K562 (cell line): ENCODE results near the gene TBX1. TPM values are rescaled to one million over a fixed set of nuclear protein-coding genes. Genes with fewer than 3 reads are reported as not detected.

Experiments
- CHD1 ChIP-seq: fragments of 200-600 bp; sonication (generic); IDR thresholded peaks from one replicate; pipeline ENCODE4 v1.6.1; 2012; ENCODE audit warnings: mild to moderate bottlenecking, moderate library complexity, low read length, inconsistent platforms
- ETS2 ChIP-seq: IDR thresholded peaks from 2 replicates; pipeline ENCODE4 v1.6.1; 2016; ENCODE audit warnings: borderline replicate concordance, missing genetic modification characterization, mild to moderate bottlenecking, moderate library complexity, missing compliant biosample characterization; ENCODE audit not compliant: poor library complexity, severe bottlenecking
- LCOR ChIP-seq: sonication (generic); formaldehyde crosslinking; IDR thresholded peaks from 2 replicates; pipeline ENCODE4 v1.8.0; 2022; ENCODE audit warnings: mild to moderate bottlenecking, missing genetic modification reagents
- MTA3 ChIP-seq: fragments of 450-650 bp; formaldehyde crosslinking; IDR thresholded peaks from 2 replicates; pipeline ENCODE4 v1.6.1; 2017; ENCODE audit warnings: mild to moderate bottlenecking, borderline replicate concordance
- PHF21A ChIP-seq: fragments of 450-650 bp; IDR thresholded peaks from 2 replicates; pipeline ENCODE4 v1.6.1; 2017; ENCODE audit warnings: low read depth, borderline replicate concordance
- RBFOX2 ChIP-seq: fragments of 200-400 bp; formaldehyde crosslinking; IDR thresholded peaks from 2 replicates; pipeline ENCODE4 v1.6.1; 2017; ENCODE audit warnings: low read depth, mild to moderate bottlenecking, low read length, moderate library complexity
- SETDB1 ChIP-seq: IDR thresholded peaks from one replicate; pipeline ENCODE4 v1.6.1; 2012; ENCODE audit warnings: low read length, control low read depth, inconsistent platforms
- ZNF140 ChIP-seq: fragments of 250-450 bp; sonication (Bioruptor Pico); IDR thresholded peaks from 2 replicates; pipeline ENCODE4 v1.8.0; 2021; ENCODE audit warnings: moderate library complexity, mild to moderate bottlenecking, inconsistent platforms
- ZNF668 ChIP-seq: fragments of 250-450 bp; sonication (Bioruptor Pico); IDR thresholded peaks from 2 replicates; pipeline ENCODE4 v1.8.0; 2022; ENCODE audit warnings: mild to moderate bottlenecking, inconsistent platforms
- ZNF785 ChIP-seq: fragments of 250-450 bp; sonication (Bioruptor Pico); IDR thresholded peaks from 2 replicates; pipeline ENCODE4 v1.4.0; 2020; ENCODE audit warnings: mild to moderate bottlenecking
- polyA plus RNA-seq, 8 experiments: library from polyadenylated mRNA; depleted of rRNA in 4 of 8; stranded (reverse) in 5 of 8; unstranded in 3 of 8; fragments of >200 nt; fragmentation: Nextera tagmentation in 2 of 8; fragmentation: Illumina TruSeq in 1 of 8; extraction: Ambion mirVana in 2 of 8; extraction: Trizol in 1 of 8; gene quantifications; 2 replicates each; pipeline versions ENCODE4 v1.2.1 to v1.2.3, GENCODE V29; 2011 to 2014; ENCODE audit warnings: inconsistent platforms in 1 of 8, missing spikeins in 1 of 8
- total RNA-seq, 7 experiments: library from RNA; depleted of rRNA in 6 of 7; stranded (reverse); fragments of >200 nt in 6 of 7; fragmentation: Illumina TruSeq in 2 of 7; extraction: Trizol in 2 of 7; gene quantifications; 2 replicates each; pipeline versions ENCODE4 v1.2.1 to v1.2.3, GENCODE V29; 2011 to 2021; ENCODE audit warnings: low replicate concordance in 1 of 7
- TF ChIP-seq, protein P1 (sequence below): fragments of 200-600 bp; sonication (generic); IDR thresholded peaks from one replicate; pipeline ENCODE4 v1.6.1; 2012; ENCODE audit warnings: mild to moderate bottlenecking, low read depth, low read length, inconsistent platforms
- TF ChIP-seq, protein P2 (sequence below): fragments of 450-650 bp; IDR thresholded peaks from 2 replicates; pipeline ENCODE4 v1.6.1; 2016; ENCODE audit warnings: antibody characterized with exemption
- TF ChIP-seq, protein P3 (sequence below), 2 experiments: fragments of 450-650 bp in 1 of 2; sonication (generic) in 1 of 2; formaldehyde crosslinking in 1 of 2; IDR thresholded peaks in 1 of 2; conservative IDR thresholded peaks in 1 of 2; 2 replicates each; pipeline versions ENCODE4 v1.6.1 to v1.8.1; 2016 to 2023; ENCODE audit warnings: mild to moderate bottlenecking in 2 of 2, moderate library complexity in 2 of 2, inconsistent platforms in 1 of 2, missing genetic modification reagents in 1 of 2

The TBX1 gene
- total and polyA plus RNA-seq, 9 of the 15 experiments (the other 6 are each of a cell fraction or from before 2014, with no cell fraction given) = 0.07 to 35.0 (median 3.9) TPM

DNA sequence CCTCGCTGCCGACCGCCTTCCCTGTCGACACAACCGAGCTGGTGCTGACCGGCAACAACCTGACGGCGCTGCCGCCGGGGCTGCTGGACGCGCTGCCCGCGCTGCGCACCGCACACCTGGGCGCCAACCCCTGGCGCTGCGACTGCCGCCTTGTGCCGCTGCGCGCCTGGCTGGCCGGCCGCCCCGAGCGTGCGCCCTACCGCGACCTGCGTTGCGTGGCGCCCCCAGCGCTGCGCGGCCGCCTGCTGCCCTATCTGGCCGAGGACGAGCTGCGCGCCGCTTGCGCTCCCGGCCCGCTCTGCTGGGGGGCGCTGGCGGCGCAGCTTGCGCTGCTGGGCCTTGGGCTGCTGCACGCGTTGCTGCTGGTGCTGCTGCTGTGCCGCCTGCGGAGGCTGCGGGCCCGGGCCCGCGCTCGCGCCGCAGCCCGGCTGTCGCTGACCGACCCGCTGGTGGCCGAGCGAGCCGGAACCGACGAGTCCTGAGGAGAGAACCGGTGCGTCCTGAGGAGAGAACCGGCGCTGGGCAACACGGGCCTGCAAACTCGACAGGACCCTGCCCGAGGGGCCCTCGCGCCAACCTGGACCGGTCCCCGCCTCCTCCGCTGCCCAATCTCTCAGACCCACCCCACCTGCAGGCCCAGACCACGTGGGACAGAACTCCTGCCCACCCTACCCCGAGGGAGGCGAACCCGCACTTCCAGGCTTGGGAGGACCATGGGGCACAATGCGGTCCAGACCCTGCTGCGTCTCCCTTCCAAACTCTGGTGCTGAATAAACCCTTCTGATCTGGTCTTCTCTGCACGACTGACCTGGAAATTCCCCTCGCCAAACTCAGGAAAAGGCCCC lies 36.4 kb upstream of the TBX1 start (continued):
- TF ChIP-seq, protein P1, sequence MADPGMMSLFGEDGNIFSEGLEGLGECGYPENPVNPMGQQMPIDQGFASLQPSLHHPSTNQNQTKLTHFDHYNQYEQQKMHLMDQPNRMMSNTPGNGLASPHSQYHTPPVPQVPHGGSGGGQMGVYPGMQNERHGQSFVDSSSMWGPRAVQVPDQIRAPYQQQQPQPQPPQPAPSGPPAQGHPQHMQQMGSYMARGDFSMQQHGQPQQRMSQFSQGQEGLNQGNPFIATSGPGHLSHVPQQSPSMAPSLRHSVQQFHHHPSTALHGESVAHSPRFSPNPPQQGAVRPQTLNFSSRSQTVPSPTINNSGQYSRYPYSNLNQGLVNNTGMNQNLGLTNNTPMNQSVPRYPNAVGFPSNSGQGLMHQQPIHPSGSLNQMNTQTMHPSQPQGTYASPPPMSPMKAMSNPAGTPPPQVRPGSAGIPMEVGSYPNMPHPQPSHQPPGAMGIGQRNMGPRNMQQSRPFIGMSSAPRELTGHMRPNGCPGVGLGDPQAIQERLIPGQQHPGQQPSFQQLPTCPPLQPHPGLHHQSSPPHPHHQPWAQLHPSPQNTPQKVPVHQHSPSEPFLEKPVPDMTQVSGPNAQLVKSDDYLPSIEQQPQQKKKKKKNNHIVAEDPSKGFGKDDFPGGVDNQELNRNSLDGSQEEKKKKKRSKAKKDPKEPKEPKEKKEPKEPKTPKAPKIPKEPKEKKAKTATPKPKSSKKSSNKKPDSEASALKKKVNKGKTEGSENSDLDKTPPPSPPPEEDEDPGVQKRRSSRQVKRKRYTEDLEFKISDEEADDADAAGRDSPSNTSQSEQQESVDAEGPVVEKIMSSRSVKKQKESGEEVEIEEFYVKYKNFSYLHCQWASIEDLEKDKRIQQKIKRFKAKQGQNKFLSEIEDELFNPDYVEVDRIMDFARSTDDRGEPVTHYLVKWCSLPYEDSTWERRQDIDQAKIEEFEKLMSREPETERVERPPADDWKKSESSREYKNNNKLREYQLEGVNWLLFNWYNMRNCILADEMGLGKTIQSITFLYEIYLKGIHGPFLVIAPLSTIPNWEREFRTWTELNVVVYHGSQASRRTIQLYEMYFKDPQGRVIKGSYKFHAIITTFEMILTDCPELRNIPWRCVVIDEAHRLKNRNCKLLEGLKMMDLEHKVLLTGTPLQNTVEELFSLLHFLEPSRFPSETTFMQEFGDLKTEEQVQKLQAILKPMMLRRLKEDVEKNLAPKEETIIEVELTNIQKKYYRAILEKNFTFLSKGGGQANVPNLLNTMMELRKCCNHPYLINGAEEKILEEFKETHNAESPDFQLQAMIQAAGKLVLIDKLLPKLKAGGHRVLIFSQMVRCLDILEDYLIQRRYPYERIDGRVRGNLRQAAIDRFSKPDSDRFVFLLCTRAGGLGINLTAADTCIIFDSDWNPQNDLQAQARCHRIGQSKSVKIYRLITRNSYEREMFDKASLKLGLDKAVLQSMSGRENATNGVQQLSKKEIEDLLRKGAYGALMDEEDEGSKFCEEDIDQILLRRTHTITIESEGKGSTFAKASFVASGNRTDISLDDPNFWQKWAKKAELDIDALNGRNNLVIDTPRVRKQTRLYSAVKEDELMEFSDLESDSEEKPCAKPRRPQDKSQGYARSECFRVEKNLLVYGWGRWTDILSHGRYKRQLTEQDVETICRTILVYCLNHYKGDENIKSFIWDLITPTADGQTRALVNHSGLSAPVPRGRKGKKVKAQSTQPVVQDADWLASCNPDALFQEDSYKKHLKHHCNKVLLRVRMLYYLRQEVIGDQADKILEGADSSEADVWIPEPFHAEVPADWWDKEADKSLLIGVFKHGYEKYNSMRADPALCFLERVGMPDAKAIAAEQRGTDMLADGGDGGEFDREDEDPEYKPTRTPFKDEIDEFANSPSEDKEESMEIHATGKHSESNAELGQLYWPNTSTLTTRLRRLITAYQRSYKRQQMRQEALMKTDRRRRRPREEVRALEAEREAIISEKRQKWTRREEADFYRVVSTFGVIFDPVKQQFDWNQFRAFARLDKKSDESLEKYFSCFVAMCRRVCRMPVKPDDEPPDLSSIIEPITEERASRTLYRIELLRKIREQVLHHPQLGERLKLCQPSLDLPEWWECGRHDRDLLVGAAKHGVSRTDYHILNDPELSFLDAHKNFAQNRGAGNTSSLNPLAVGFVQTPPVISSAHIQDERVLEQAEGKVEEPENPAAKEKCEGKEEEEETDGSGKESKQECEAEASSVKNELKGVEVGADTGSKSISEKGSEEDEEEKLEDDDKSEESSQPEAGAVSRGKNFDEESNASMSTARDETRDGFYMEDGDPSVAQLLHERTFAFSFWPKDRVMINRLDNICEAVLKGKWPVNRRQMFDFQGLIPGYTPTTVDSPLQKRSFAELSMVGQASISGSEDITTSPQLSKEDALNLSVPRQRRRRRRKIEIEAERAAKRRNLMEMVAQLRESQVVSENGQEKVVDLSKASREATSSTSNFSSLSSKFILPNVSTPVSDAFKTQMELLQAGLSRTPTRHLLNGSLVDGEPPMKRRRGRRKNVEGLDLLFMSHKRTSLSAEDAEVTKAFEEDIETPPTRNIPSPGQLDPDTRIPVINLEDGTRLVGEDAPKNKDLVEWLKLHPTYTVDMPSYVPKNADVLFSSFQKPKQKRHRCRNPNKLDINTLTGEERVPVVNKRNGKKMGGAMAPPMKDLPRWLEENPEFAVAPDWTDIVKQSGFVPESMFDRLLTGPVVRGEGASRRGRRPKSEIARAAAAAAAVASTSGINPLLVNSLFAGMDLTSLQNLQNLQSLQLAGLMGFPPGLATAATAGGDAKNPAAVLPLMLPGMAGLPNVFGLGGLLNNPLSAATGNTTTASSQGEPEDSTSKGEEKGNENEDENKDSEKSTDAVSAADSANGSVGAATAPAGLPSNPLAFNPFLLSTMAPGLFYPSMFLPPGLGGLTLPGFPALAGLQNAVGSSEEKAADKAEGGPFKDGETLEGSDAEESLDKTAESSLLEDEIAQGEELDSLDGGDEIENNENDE = peak; percentile 69
- peak; percentile 46 for TF ChIP-seq ZNF668 (CRISPR knock-in tag)
- no peak for TF ChIP-seq ZNF785 (CRISPR knock-in tag)
- peak; percentile 10 for TF ChIP-seq RBFOX2
- TF ChIP-seq ETS2 (tag) = peak; percentile 57
- peak; percentile 41 for TF ChIP-seq SETDB1
- TF ChIP-seq PHF21A = no peak
- peak; percentile 94 for TF ChIP-seq CHD1
- TF ChIP-seq, protein P2, sequence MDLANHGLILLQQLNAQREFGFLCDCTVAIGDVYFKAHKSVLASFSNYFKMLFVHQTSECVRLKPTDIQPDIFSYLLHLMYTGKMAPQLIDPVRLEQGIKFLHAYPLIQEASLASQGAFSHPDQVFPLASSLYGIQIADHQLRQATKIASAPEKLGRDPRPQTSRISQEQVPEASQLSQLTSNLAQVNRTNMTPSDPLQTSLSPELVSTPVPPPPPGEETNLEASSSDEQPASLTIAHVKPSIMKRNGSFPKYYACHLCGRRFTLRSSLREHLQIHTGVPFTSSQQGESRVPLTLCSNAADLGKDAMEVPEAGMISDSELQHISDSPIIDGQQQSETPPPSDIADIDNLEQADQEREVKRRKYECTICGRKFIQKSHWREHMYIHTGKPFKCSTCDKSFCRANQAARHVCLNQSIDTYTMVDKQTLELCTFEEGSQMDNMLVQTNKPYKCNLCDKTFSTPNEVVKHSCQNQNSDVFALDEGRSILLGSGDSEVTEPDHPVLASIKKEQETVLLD = 0 out of 2 replicates have a peak, but pooled peaks have one; percentile 1
- no peak for TF ChIP-seq MTA3
- TF ChIP-seq ZNF140 (CRISPR knock-in tag) = no peak
- no peak for TF ChIP-seq LCOR
- TF ChIP-seq, protein P3, sequence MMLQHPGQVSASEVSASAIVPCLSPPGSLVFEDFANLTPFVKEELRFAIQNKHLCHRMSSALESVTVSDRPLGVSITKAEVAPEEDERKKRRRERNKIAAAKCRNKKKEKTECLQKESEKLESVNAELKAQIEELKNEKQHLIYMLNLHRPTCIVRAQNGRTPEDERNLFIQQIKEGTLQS (IDR thresholded peaks at IDR 0.05) = no peak
- TF ChIP-seq, protein P3 (CRISPR knock-in tag; conservative IDR thresholded peaks at IDR 0.05) = peak; percentile 25; the same call in 1 of the 2 replicates
